DOHH2 (cell line): ENCODE measurements around the gene SMARCAL1.

Experiments used
- CTCF ChIP-seq: fragments of 200-600 bp; sonication (generic); IDR thresholded peaks from one replicate; pipeline ENCODE4 v1.5.1; 2014; ENCODE audit warnings: antibody characterized with exemption, mild to moderate bottlenecking, low read depth, low read length; ENCODE audit not compliant: poor library complexity, severe bottlenecking
- EZH2phosphoT487 ChIP-seq: fragments of 200-600 bp; sonication (generic); IDR thresholded peaks from 2 replicates; pipeline ENCODE4 v1.6.1; 2017; ENCODE audit warnings: borderline replicate concordance, mild to moderate bottlenecking, antibody characterized with exemption, low read length, moderate library complexity, mixed read lengths

GRCh38 chr2:216497382-216498069 lies 85.2 kb downstream of the SMARCAL1 start:
- TF ChIP-seq CTCF (no peak), EZH2phosphoT487 (no peak)
